ENCODE results near the gene OR4D11. TPM values are rescaled to one million over a fixed set of nuclear protein-coding genes. Genes with fewer than 3 reads are reported as not detected.
"Not testable (repeated sequence)": the region's sequence is repeated elsewhere in the genome, so short reads cannot be mapped to it uniquely, and the experiment has no call there.

OR4D11 gene
- total RNA-seq, 4 donors from 2014 or later, result not detected

- Histone ChIP-seq H3K4me3 (no peak overlapping the region), H3K27me3 (peaks cover 0 to 4% (median 0%) of the 10 kb centered on the region in 4 donors), H3K4me1 (peaks cover 0 to 9% (median 6%) of the 10 kb centered on the region in 4 donors), H3K36me3 (no peaks in the 10 kb centered on the region), H3K9me3 (no peaks in the 10 kb centered on the region), H3K27ac (replicated peaks in 1 of 4) (no peak overlapping the region)
- 94% methylated on average over 2 of the region's 2 CpGs for WGBS
- TF ChIP-seq POLR2A (IDR thresholded peaks at IDR 0.05; ENCODE audit: low read depth), result no peak
- no peak for TF ChIP-seq EP300 (IDR thresholded peaks at IDR 0.05)
- no peak for TF ChIP-seq POLR2AphosphoS5 (IDR thresholded peaks at IDR 0.05)
- TF ChIP-seq CTCF (IDR thresholded peaks at IDR 0.05), result no peak
- no peak for DNase-seq (ENCODE audit: extremely low spot score)
- intact Hi-C loops (cut with DNase I), result loop anchor here (10.0 kb wide), 2 partner anchors 82 to 272 kb away; partner anchors contain the start of gene OSBP
Observed at GRCh38 chr11:59532620-59533019, 29.2 kb downstream of the OR4D11 start.

DNA sequence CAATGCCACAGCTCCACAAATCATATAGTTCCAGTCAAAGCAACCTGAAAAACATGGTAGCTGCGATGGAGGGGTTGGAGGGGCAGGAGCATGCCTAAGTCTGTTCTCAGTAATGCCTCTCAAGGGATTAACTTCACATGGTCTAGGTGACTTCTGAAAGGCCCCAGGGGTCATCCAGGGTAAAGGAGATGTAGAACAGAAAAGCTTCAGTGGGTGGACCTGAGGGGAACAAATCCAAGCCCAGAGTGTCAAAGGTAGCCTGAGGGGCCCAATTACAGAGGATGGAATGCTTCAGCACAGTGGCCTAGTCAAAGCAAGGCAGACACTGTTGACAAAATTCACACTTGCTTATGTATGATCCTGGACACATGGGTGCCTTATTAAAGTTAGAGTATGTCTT, 31.3 kb downstream of the OR4D11 start:
- DNase-seq (ENCODE audit: extremely low spot score), result no peak
- no peaks in the 10 kb centered on the region for H3K9me3 ChIP-seq
- H3K36me3 ChIP-seq, result no peaks in the 10 kb centered on the region
- 82% methylated on average over 1 of the region's 1 CpG for WGBS
- peaks cover 0 to 12% (median 11%) of the 10 kb centered on the region in 4 donors for H3K4me1 ChIP-seq
- H3K27ac ChIP-seq (replicated peaks in 1 of 4), result no peak overlapping the region
- H3K27me3 ChIP-seq, result peaks cover 0 to 4% (median 0%) of the 10 kb centered on the region in 4 donors
- intact Hi-C loops (cut with DNase I), result loop anchor here (5.0 to 10.0 kb wide), 3 partner anchors 80 to 270 kb away; partner anchors contain the start of genes OSBP and PATL1
- H3K4me3 ChIP-seq, result no peak overlapping the region
- TF ChIP-seq POLR2A (IDR thresholded peaks at IDR 0.05; ENCODE audit: low read depth), result no peak

DNA sequence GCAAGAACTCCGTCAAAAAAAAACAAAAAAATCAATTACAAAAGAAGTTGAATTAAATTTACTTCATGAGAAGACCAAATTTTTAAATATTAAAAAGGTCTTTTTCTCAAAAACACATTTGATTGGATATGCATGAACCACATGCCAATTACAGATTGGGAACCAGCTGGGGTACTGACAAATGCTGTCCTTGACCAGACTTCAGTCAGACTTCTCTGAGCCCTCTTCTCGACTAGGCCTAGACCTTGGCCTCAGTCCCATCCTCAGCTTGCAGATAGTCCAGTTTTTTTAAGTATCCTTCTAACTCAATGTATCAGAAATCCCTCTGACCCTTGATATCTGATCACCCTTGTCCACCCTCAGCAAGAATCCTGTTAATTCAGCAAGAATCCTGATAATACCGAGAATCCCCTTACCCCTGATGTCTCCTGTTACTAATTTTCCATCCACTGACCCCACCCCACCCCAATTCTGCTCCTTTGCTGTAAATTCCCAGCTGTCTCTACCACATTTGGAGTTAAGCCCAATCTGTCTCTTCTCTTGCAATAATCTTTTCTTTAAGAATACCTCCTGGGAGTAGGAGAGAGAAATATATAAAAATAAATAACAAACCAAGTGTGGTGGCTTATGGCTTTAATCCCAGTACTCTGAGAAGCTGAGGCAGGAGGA, 38.9 kb downstream of the OR4D11 start:
- Histone ChIP-seq H3K27ac (replicated peaks in 1 of 4) (no peak overlapping the region), H3K36me3 (no peaks in the 10 kb centered on the region), H3K27me3 (no peaks in the 10 kb centered on the region), H3K9me3 (no peaks in the 10 kb centered on the region), H3K4me3 (no peak overlapping the region), H3K4me1 (peaks cover 0 to 6% (median 5%) of the 10 kb centered on the region in 4 donors)
- TF ChIP-seq CTCF (IDR thresholded peaks at IDR 0.05) (no peak), EP300 (IDR thresholded peaks at IDR 0.05) (no peak), POLR2AphosphoS5 (IDR thresholded peaks at IDR 0.05) (no peak), POLR2A (IDR thresholded peaks at IDR 0.05; ENCODE audit: low read depth) (no peak)
- DNase-seq (ENCODE audit: extremely low spot score), result no peak
- intact Hi-C loops (cut with DNase I), result no loop called here
- 83% methylated on average over 3 of the region's 3 CpGs for WGBS

GRCh38 chr11:59543713-59544112, 40.3 kb downstream of the OR4D11 start:
- intact Hi-C loops (cut with DNase I); H3K4me1 ChIP-seq; H3K9me3 ChIP-seq; H3K36me3 ChIP-seq; H3K27me3 ChIP-seq; DNase-seq (ENCODE audit: extremely low spot score); H3K4me3 ChIP-seq; H3K27ac ChIP-seq (replicated peaks in 1 of 4): not testable (repeated sequence)
- 91% methylated on average over 3 of the region's 3 CpGs for WGBS

DNA sequence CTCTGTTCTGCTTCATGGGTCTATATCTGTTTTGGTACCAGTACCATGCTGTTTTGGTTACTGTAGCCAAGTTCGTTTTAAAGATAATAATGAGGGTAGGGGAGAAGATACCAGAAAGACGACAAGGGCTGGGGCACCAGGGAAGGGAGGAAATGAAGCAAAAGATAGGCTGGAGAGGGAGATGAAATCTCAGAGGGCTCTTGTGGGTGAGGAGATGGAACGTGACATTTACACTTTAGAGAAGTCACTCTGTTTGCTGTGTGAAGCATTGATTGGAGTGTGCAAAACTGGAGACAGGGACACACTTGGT, 41.4 kb downstream of the OR4D11 start:
- Histone ChIP-seq H3K9me3 (no peaks in the 10 kb centered on the region), H3K27me3 (no peaks in the 10 kb centered on the region), H3K27ac (replicated peaks in 1 of 4) (no peak overlapping the region), H3K36me3 (no peaks in the 10 kb centered on the region), H3K4me3 (no peak overlapping the region), H3K4me1 (peaks cover 0 to 6% (median 5%) of the 10 kb centered on the region in 4 donors)
- WGBS, result 85% methylated on average over 3 of the region's 3 CpGs
- no peak for TF ChIP-seq POLR2AphosphoS5 (IDR thresholded peaks at IDR 0.05)
- no peak for TF ChIP-seq CTCF (IDR thresholded peaks at IDR 0.05)
- TF ChIP-seq POLR2A (IDR thresholded peaks at IDR 0.05; ENCODE audit: low read depth), result no peak
- no peak for TF ChIP-seq EP300 (IDR thresholded peaks at IDR 0.05)
- DNase-seq (ENCODE audit: extremely low spot score), result no peak
- intact Hi-C loops (cut with DNase I), result loop anchor here (5.0 kb wide), 1 partner anchor 132 kb away; no protein-coding TSS in a partner anchor
